ENCODE data around the gene RTN4RL1.

Gene RTN4RL1

GRCh38 chr17:1994707-1995106 is 30.4 kb downstream of the RTN4RL1 start:
- peaks cover 3% of the 10 kb centered on the region for H3K27me3 ChIP-seq (ENCODE audit: insufficient read depth, low read length)
- no peaks in the 10 kb centered on the region for H3K4me1 ChIP-seq (ENCODE audit: insufficient read depth, low read length, severe bottlenecking)
- no peaks in the 10 kb centered on the region for H3K36me3 ChIP-seq (ENCODE audit: insufficient read depth, low read length)
- no peak for TF ChIP-seq CTCF (IDR thresholded peaks at IDR 0.05; ENCODE audit: low read length)
- TF ChIP-seq EZH2 (IDR thresholded peaks at IDR 0.05; ENCODE audit: borderline replicate concordance, low read length): no peak
- H3K4me2 ChIP-seq (ENCODE audit: low read length): no peak overlapping the region
- H3K9ac ChIP-seq (ENCODE audit: low read length): no peak overlapping the region
- H2AFZ ChIP-seq (ENCODE audit: low read length): no peak overlapping the region
- no peak overlapping the region for H3K4me3 ChIP-seq (ENCODE audit: low read depth, low read length, poor library complexity, severe bottlenecking)
- no peak overlapping the region for H3K27ac ChIP-seq (ENCODE audit: low read depth, low read length, poor library complexity, severe bottlenecking)
- no peaks in the 10 kb centered on the region for H3K79me2 ChIP-seq (ENCODE audit: insufficient read depth, low read length)
- no peaks in the 10 kb centered on the region for H3K9me3 ChIP-seq (ENCODE audit: low read length)
- H3F3A ChIP-seq (ENCODE audit: insufficient read depth, low read length): no peaks in the 10 kb centered on the region
- H4K20me1 ChIP-seq (ENCODE audit: insufficient read depth, low read length): no peaks in the 10 kb centered on the region
- no peaks in the 10 kb centered on the region for H3K9me2 ChIP-seq (ENCODE audit: low read depth, low read length)

GRCh38 chr17:1992541-1992940 is 32.6 kb downstream of the RTN4RL1 start:
- Histone ChIP-seq H2AFZ (ENCODE audit: low read length) (no peak overlapping the region), H3K27ac (ENCODE audit: low read depth, low read length, poor library complexity, severe bottlenecking) (no peak overlapping the region), H3K36me3 (ENCODE audit: insufficient read depth, low read length) (no peaks in the 10 kb centered on the region), H3K4me3 (ENCODE audit: low read depth, low read length, poor library complexity, severe bottlenecking) (no peak overlapping the region), H3K9me2 (ENCODE audit: low read depth, low read length) (no peaks in the 10 kb centered on the region), H3K4me2 (ENCODE audit: low read length) (no peak overlapping the region), H3K9ac (ENCODE audit: low read length) (no peak overlapping the region), H3F3A (ENCODE audit: insufficient read depth, low read length) (no peaks in the 10 kb centered on the region), H3K27me3 (ENCODE audit: insufficient read depth, low read length) (peaks cover 3% of the 10 kb centered on the region; the same call in 1 of the 2 replicates), H3K9me3 (ENCODE audit: low read length) (no peaks in the 10 kb centered on the region), H3K4me1 (ENCODE audit: insufficient read depth, low read length, severe bottlenecking) (no peaks in the 10 kb centered on the region), H4K20me1 (ENCODE audit: insufficient read depth, low read length) (no peaks in the 10 kb centered on the region), H3K79me2 (ENCODE audit: insufficient read depth, low read length) (no peaks in the 10 kb centered on the region)
- TF ChIP-seq EZH2 (IDR thresholded peaks at IDR 0.05; ENCODE audit: borderline replicate concordance, low read length) (no peak), CTCF (IDR thresholded peaks at IDR 0.05; ENCODE audit: low read length) (no peak)

- Histone ChIP-seq H3K27me3 (ENCODE audit: insufficient read depth, low read length) (peaks cover 3% of the 10 kb centered on the region), H3K27ac (ENCODE audit: low read depth, low read length, poor library complexity, severe bottlenecking) (no peak overlapping the region), H3K36me3 (ENCODE audit: insufficient read depth, low read length) (no peaks in the 10 kb centered on the region), H3K9me2 (ENCODE audit: low read depth, low read length) (no peaks in the 10 kb centered on the region), H2AFZ (ENCODE audit: low read length) (no peak overlapping the region), H3K4me2 (ENCODE audit: low read length) (no peak overlapping the region), H3K9me3 (ENCODE audit: low read length) (no peaks in the 10 kb centered on the region), H4K20me1 (ENCODE audit: insufficient read depth, low read length) (no peaks in the 10 kb centered on the region), H3K4me1 (ENCODE audit: insufficient read depth, low read length, severe bottlenecking) (no peaks in the 10 kb centered on the region), H3K9ac (ENCODE audit: low read length) (no peak overlapping the region), H3K79me2 (ENCODE audit: insufficient read depth, low read length) (no peaks in the 10 kb centered on the region), H3F3A (ENCODE audit: insufficient read depth, low read length) (no peaks in the 10 kb centered on the region), H3K4me3 (ENCODE audit: low read depth, low read length, poor library complexity, severe bottlenecking) (no peak overlapping the region)
- no peak for TF ChIP-seq CTCF (IDR thresholded peaks at IDR 0.05; ENCODE audit: low read length)
Measured at GRCh38 chr17:1989135-1989534, 36.0 kb downstream of the RTN4RL1 start.

All from OCI-LY1 (cell line).